WTC11 (cell line): ENCODE data around the gene TST.

ENCODE experiments used
- ARID4B ChIP-seq: sonication (generic); formaldehyde crosslinking; IDR thresholded peaks from 2 replicates; pipeline ENCODE4 v1.8.0; 2023; ENCODE audit warnings: missing genetic modification reagents, mild to moderate bottlenecking, borderline replicate concordance
- CTCF ChIP-seq: fragments of 200-600 bp; IDR thresholded peaks from 2 replicates; pipeline ENCODE4 v1.8.0; 2022; ENCODE audit warnings: antibody characterized with exemption
- HMGA2 ChIP-seq: fragments of 250-450 bp; sonication (Bioruptor Pico); IDR thresholded peaks from 2 replicates; pipeline ENCODE4 v1.4.0; 2021; ENCODE audit warnings: mild to moderate bottlenecking, moderate library complexity
- NFYB ChIP-seq: sonication (generic); formaldehyde crosslinking; conservative IDR thresholded peaks from 2 replicates; pipeline ENCODE4 v1.8.0; 2022; ENCODE audit warnings: low read depth, missing genetic modification reagents
- NR2C2 ChIP-seq: sonication (generic); formaldehyde crosslinking; IDR thresholded peaks from 2 replicates; pipeline ENCODE4 v1.8.0; 2022; ENCODE audit warnings: mild to moderate bottlenecking, missing genetic modification reagents
- OVOL2 ChIP-seq: fragments of 250-450 bp; sonication (Bioruptor Pico); IDR thresholded peaks from 2 replicates; pipeline ENCODE4 v1.9.0; 2021; ENCODE audit warnings: mild to moderate bottlenecking, borderline replicate concordance
- USF1 ChIP-seq: sonication (generic); formaldehyde crosslinking; IDR thresholded peaks from 2 replicates; pipeline ENCODE4 v1.8.0; 2022; ENCODE audit warnings: mild to moderate bottlenecking, missing genetic modification reagents
- ZNF263 ChIP-seq: sonication (generic); formaldehyde crosslinking; IDR thresholded peaks from 2 replicates; pipeline ENCODE4 v1.8.1; 2022; ENCODE audit warnings: low read depth, mild to moderate bottlenecking, moderate library complexity, missing genetic modification reagents
- ZNF281 ChIP-seq: sonication (generic); formaldehyde crosslinking; IDR thresholded peaks from 2 replicates; pipeline ENCODE4 v1.8.0; 2023; ENCODE audit warnings: mild to moderate bottlenecking, missing genetic modification reagents

- TF ChIP-seq CTCF (no peak), USF1 (CRISPR knock-in tag) (no peak), ARID4B (no peak), NFYB (CRISPR knock-in tag) (no peak), HMGA2 (CRISPR knock-in tag) (no peak), ZNF263 (no peak), OVOL2 (CRISPR knock-in tag) (no peak), ZNF281 (CRISPR knock-in tag) (no peak), NR2C2 (CRISPR knock-in tag) (no peak)
These were observed 27.8 kb upstream of the TST start for GRCh38 chr22:37047006-37047405.
